ENCODE measurements around the gene SPTBN2.
"Not testable (repeated sequence)": the region's sequence is repeated elsewhere in the genome, so short reads cannot be mapped to it uniquely, and the experiment has no call there.

Gene SPTBN2

GRCh38 chr11:66727282-66728037, 1.6 kb downstream of the SPTBN2 start:
- TF ChIP-seq EZH2phosphoT487 (conservative IDR thresholded peaks at IDR 0.05; ENCODE audit: low read length) (no peak), CTCF (IDR thresholded peaks at IDR 0.05; ENCODE audit: insufficient read depth, low read length, poor library complexity, severe bottlenecking) (no peak)
- peak overlapping the region; percentile 57 for H3K4me3 ChIP-seq (ENCODE audit: insufficient read depth, low read length, poor library complexity, severe bottlenecking)
- peak overlapping the region; percentile 58 for H3K9ac ChIP-seq (ENCODE audit: low read length)
- peaks cover 10% of the 10 kb centered on the region; the same call in 1 of the 2 replicates for H3F3A ChIP-seq (ENCODE audit: insufficient read depth)
- no peak overlapping the region for H3K27ac ChIP-seq (ENCODE audit: low read depth, low read length)
- no peaks in the 10 kb centered on the region for H3K9me2 ChIP-seq (replicated peaks; ENCODE audit: insufficient read depth, low read length)
- peak overlapping the region; percentile 54 for H3K4me2 ChIP-seq (ENCODE audit: low read depth, low read length, poor library complexity, severe bottlenecking)
- H4K20me1 ChIP-seq (ENCODE audit: low read depth, low read length): no peaks in the 10 kb centered on the region
- H3K27me3 ChIP-seq (ENCODE audit: low read length): no peaks in the 10 kb centered on the region
- H3K79me2 ChIP-seq (ENCODE audit: insufficient read depth, low read length): no peaks in the 10 kb centered on the region
- H3K36me3 ChIP-seq (ENCODE audit: low read length): no peaks in the 10 kb centered on the region
- peak overlapping the region; percentile 43 for H2AFZ ChIP-seq (ENCODE audit: low read depth, low read length, severe bottlenecking)
- no peaks in the 10 kb centered on the region for H3K9me3 ChIP-seq (ENCODE audit: insufficient read depth, low read length)

GRCh38 chr11:66725647-66726046, 3.4 kb downstream of the SPTBN2 start:
- no peak overlapping the region for H3K4me3 ChIP-seq (ENCODE audit: insufficient read depth, low read length, poor library complexity, severe bottlenecking)
- no peaks in the 10 kb centered on the region for H3K27me3 ChIP-seq (ENCODE audit: low read length)
- H3K9me3 ChIP-seq (ENCODE audit: insufficient read depth, low read length): no peaks in the 10 kb centered on the region
- H3K79me2 ChIP-seq (ENCODE audit: insufficient read depth, low read length): no peaks in the 10 kb centered on the region
- peaks cover 10% of the 10 kb centered on the region; the same call in 1 of the 2 replicates for H3F3A ChIP-seq (ENCODE audit: insufficient read depth)
- H2AFZ ChIP-seq (ENCODE audit: low read depth, low read length, severe bottlenecking): no peak overlapping the region
- no peak overlapping the region for H3K27ac ChIP-seq (ENCODE audit: low read depth, low read length)
- H3K9me2 ChIP-seq (replicated peaks; ENCODE audit: insufficient read depth, low read length): no peaks in the 10 kb centered on the region
- no peaks in the 10 kb centered on the region for H3K36me3 ChIP-seq (ENCODE audit: low read length)
- no peak for TF ChIP-seq EZH2phosphoT487 (conservative IDR thresholded peaks at IDR 0.05; ENCODE audit: low read length)
- no peak for TF ChIP-seq CTCF (IDR thresholded peaks at IDR 0.05; ENCODE audit: insufficient read depth, low read length, poor library complexity, severe bottlenecking)
- no peak overlapping the region for H3K4me2 ChIP-seq (ENCODE audit: low read depth, low read length, poor library complexity, severe bottlenecking)
- H4K20me1 ChIP-seq (ENCODE audit: low read depth, low read length): no peaks in the 10 kb centered on the region
- no peak overlapping the region for H3K9ac ChIP-seq (ENCODE audit: low read length)

GRCh38 chr11:66725114-66725513, 3.9 kb downstream of the SPTBN2 start:
- no peak overlapping the region for H3K4me3 ChIP-seq (ENCODE audit: insufficient read depth, low read length, poor library complexity, severe bottlenecking)
- H3K9me3 ChIP-seq (ENCODE audit: insufficient read depth, low read length): no peaks in the 10 kb centered on the region
- H3K4me2 ChIP-seq (ENCODE audit: low read depth, low read length, poor library complexity, severe bottlenecking): no peak overlapping the region
- H3K27me3 ChIP-seq (ENCODE audit: low read length): no peaks in the 10 kb centered on the region
- H3K9ac ChIP-seq (ENCODE audit: low read length): no peak overlapping the region
- H4K20me1 ChIP-seq (ENCODE audit: low read depth, low read length): no peaks in the 10 kb centered on the region
- no peaks in the 10 kb centered on the region for H3K36me3 ChIP-seq (ENCODE audit: low read length)
- TF ChIP-seq EZH2phosphoT487 (conservative IDR thresholded peaks at IDR 0.05; ENCODE audit: low read length) (no peak), CTCF (IDR thresholded peaks at IDR 0.05; ENCODE audit: insufficient read depth, low read length, poor library complexity, severe bottlenecking) (no peak)
- H3K79me2 ChIP-seq (ENCODE audit: insufficient read depth, low read length): no peaks in the 10 kb centered on the region
- H2AFZ ChIP-seq (ENCODE audit: low read depth, low read length, severe bottlenecking): no peak overlapping the region
- H3K27ac ChIP-seq (ENCODE audit: low read depth, low read length): no peak overlapping the region
- H3K9me2 ChIP-seq (replicated peaks; ENCODE audit: insufficient read depth, low read length): no peaks in the 10 kb centered on the region
- H3F3A ChIP-seq (ENCODE audit: insufficient read depth): peaks cover 10% of the 10 kb centered on the region; the same call in 1 of the 2 replicates

GRCh38 chr11:66724167-66724566, 4.8 kb downstream of the SPTBN2 start:
- not testable (repeated sequence) for H3K4me2 ChIP-seq (ENCODE audit: low read depth, low read length, poor library complexity, severe bottlenecking)

More at GRCh38 chr11:66724167-66724566, 4.8 kb downstream of the SPTBN2 start:
- H3K9me3 ChIP-seq (ENCODE audit: insufficient read depth, low read length); H3F3A ChIP-seq (ENCODE audit: insufficient read depth); H3K9ac ChIP-seq (ENCODE audit: low read length); H4K20me1 ChIP-seq (ENCODE audit: low read depth, low read length); H3K36me3 ChIP-seq (ENCODE audit: low read length); H2AFZ ChIP-seq (ENCODE audit: low read depth, low read length, severe bottlenecking); H3K4me3 ChIP-seq (ENCODE audit: insufficient read depth, low read length, poor library complexity, severe bottlenecking); H3K27me3 ChIP-seq (ENCODE audit: low read length); H3K27ac ChIP-seq (ENCODE audit: low read depth, low read length); H3K9me2 ChIP-seq (replicated peaks; ENCODE audit: insufficient read depth, low read length); H3K79me2 ChIP-seq (ENCODE audit: insufficient read depth, low read length): not testable (repeated sequence)

Measured in SU-DHL-6 (cell line).